Caco-2 (cell line): ENCODE results near the gene MMP3. TPM values are rescaled to one million over a fixed set of nuclear protein-coding genes. Genes with fewer than 3 reads are reported as not detected.

Experiments
- BruUV-seq: library from RNA; stranded (reverse); fragments of 400-500 nt; replicated peaks from 2 replicates; lab custom pipeline; 2021; lab: Mats Ljungman, UMichigan
- CTCF ChIA-PET: fragments of 300-600 bp; sonication (Branson Sonifier 250); formaldehyde crosslinking; loops from one replicate; lab custom pipeline; 2022; ENCODE audit warnings: antibody characterized with exemption; lab: Charles Lee
- POLR2A ChIA-PET: fragments of 300-600 bp; sonication (Branson Sonifier 250); formaldehyde crosslinking; loops from one replicate; lab custom pipeline; 2022; ENCODE audit warnings: antibody characterized with exemption; lab: Charles Lee
- DNase-seq, 2 experiments: peaks; one replicate each; pipeline versions ENCODE4 v3.0.0 to v3.0.0-alpha.2; 2020 to 2022
- H3K27me3 ChIP-seq: replicated peaks from 2 replicates; pipeline ENCODE4 v1.6.0; 2011; ENCODE audit warnings: low read length; ENCODE audit not compliant: control insufficient read depth, insufficient read depth
- H3K36me3 ChIP-seq: 2 replicates; pipeline ENCODE4 v1.5.1; 2011; ENCODE audit warnings: low read length; ENCODE audit not compliant: control insufficient read depth, insufficient read depth
- H3K4me1 ChIP-seq: fragments of 250-450 bp; sonication (Bioruptor Pico); 2 replicates; pipeline ENCODE4 v1.5.1; 2020; ENCODE audit warnings: mild to moderate bottlenecking
- H3K4me3 ChIP-seq: 2 replicates; pipeline ENCODE4 v1.5.1; 2011; ENCODE audit warnings: low read depth, mild to moderate bottlenecking, control low read depth, low read length
- H3K9me3 ChIP-seq: fragments of 250-450 bp; sonication (Bioruptor Pico); 2 replicates; pipeline ENCODE4 v1.5.1; 2020; ENCODE audit warnings: mild to moderate bottlenecking, moderate library complexity
- H3K27ac Mint-ChIP-seq: one replicate; pipeline ENCODE4 v1.8.0; 2022; ENCODE audit warnings: mixed read lengths; ENCODE audit not compliant: unreplicated experiment
- H3K27me3 Mint-ChIP-seq: one replicate; pipeline ENCODE4 v1.8.0; 2022; ENCODE audit warnings: mixed read lengths; ENCODE audit not compliant: insufficient read depth, unreplicated experiment
- H3K36me3 Mint-ChIP-seq: one replicate; pipeline ENCODE4 v1.8.0; 2022; ENCODE audit warnings: mild to moderate bottlenecking, mixed read lengths; ENCODE audit not compliant: insufficient read depth, unreplicated experiment
- H3K4me1 Mint-ChIP-seq: one replicate; pipeline ENCODE4 v1.8.0; 2022; ENCODE audit warnings: low read depth, mixed read lengths; ENCODE audit not compliant: unreplicated experiment
- H3K4me3 Mint-ChIP-seq: one replicate; pipeline ENCODE4 v1.8.0; 2022; ENCODE audit warnings: mild to moderate bottlenecking, moderate library complexity, mixed read lengths; ENCODE audit not compliant: unreplicated experiment
- H3K9me3 Mint-ChIP-seq: one replicate; pipeline ENCODE4 v1.8.0; 2022; ENCODE audit warnings: mixed read lengths; ENCODE audit not compliant: unreplicated experiment
- CTCF ChIP-seq, 2 experiments: fragments of 200-600 bp in 1 of 2; IDR thresholded peaks; 1 replicate in 1 of 2; 2 replicates in 1 of 2; pipeline versions ENCODE4 v1.5.1 to v1.8.0; 2011 to 2022; ENCODE audit warnings: antibody characterized with exemption in 1 of 2, control low read depth in 1 of 2, inconsistent platforms in 1 of 2, low read depth in 1 of 2, low read length in 1 of 2, mild to moderate bottlenecking in 1 of 2, moderate library complexity in 1 of 2; ENCODE audit not compliant: insufficient read depth in 1 of 2, severe bottlenecking in 1 of 2, unreplicated experiment in 1 of 2
- intact Hi-C: fragments of 100-400 bp; cut with micrococcal nuclease; formaldehyde crosslinking; loops from one replicate; pipeline ENCODE4 v1.10.0; 2022; ENCODE audit not compliant: unreplicated experiment
- total RNA-seq: library from RNA; stranded (reverse); gene quantifications from 2 replicates; pipeline ENCODE4 v1.2.3, GENCODE V29; 2022

Gene MMP3
- total RNA-seq, 1 experiment from 2014 or later: not detected

GRCh38 chr11:102846292-102846691 is 2.9 kb upstream of the MMP3 start:
- H3K4me3 Mint-ChIP-seq: no peak overlapping the region
- Histone ChIP-seq H3K27me3 (no peaks in the 10 kb centered on the region), H3K36me3 (no peaks in the 10 kb centered on the region), H3K9me3 (no peaks in the 10 kb centered on the region), H3K4me1 (no peaks in the 10 kb centered on the region), H3K4me3 (no peak overlapping the region)
- CTCF ChIA-PET: no interaction called here
- TF ChIP-seq CTCF (IDR thresholded peaks at IDR 0.05; ENCODE audit: insufficient read depth in 1 of 2, low read depth in 1 of 2, low read length in 1 of 2, severe bottlenecking in 1 of 2, unreplicated experiment in 1 of 2): no peak
- H3K9me3 Mint-ChIP-seq: no peaks in the 10 kb centered on the region
- no peak overlapping the region for H3K27ac Mint-ChIP-seq
- peaks cover 16% of the 10 kb centered on the region for H3K27me3 Mint-ChIP-seq
- no peaks in the 10 kb centered on the region for H3K4me1 Mint-ChIP-seq
- intact Hi-C loops: no loop called here
- no peaks in the 10 kb centered on the region for H3K36me3 Mint-ChIP-seq
- BruUV-seq: no TSS peak
- POLR2A ChIA-PET: no interaction called here
- DNase-seq: no peak

- no peaks in the 10 kb centered on the region for H3K4me1 Mint-ChIP-seq
- H3K27ac Mint-ChIP-seq: no peak overlapping the region
- intact Hi-C loops: no loop called here
- ChIA-PET POLR2A (no interaction called here), CTCF (interaction anchor here (0.7 kb wide), 1 partner anchor 33 kb away, joined by 3 read pairs; no protein-coding TSS in a partner anchor)
- Histone ChIP-seq H3K4me1 (no peaks in the 10 kb centered on the region), H3K9me3 (no peaks in the 10 kb centered on the region), H3K4me3 (no peak overlapping the region), H3K36me3 (no peaks in the 10 kb centered on the region), H3K27me3 (no peaks in the 10 kb centered on the region)
- no peak for TF ChIP-seq CTCF (IDR thresholded peaks at IDR 0.05; ENCODE audit: insufficient read depth in 1 of 2, low read depth in 1 of 2, low read length in 1 of 2, severe bottlenecking in 1 of 2, unreplicated experiment in 1 of 2)
- no peak for DNase-seq
- no peaks in the 10 kb centered on the region for H3K36me3 Mint-ChIP-seq
- no peaks in the 10 kb centered on the region for H3K9me3 Mint-ChIP-seq
- H3K4me3 Mint-ChIP-seq: no peak overlapping the region
- H3K27me3 Mint-ChIP-seq: peaks cover 19% of the 10 kb centered on the region
- no TSS peak for BruUV-seq
These were observed 479 bp downstream of the MMP3 start for GRCh38 chr11:102842930-102843329.

- no peak for TF ChIP-seq CTCF (IDR thresholded peaks at IDR 0.05; ENCODE audit: insufficient read depth in 1 of 2, low read depth in 1 of 2, low read length in 1 of 2, severe bottlenecking in 1 of 2, unreplicated experiment in 1 of 2)
- no peaks in the 10 kb centered on the region for H3K36me3 ChIP-seq
- Mint-ChIP-seq H3K36me3 (no peaks in the 10 kb centered on the region), H3K4me3 (no peak overlapping the region), H3K27ac (no peak overlapping the region), H3K9me3 (no peaks in the 10 kb centered on the region), H3K4me1 (no peaks in the 10 kb centered on the region), H3K27me3 (peaks cover 15% of the 10 kb centered on the region)
- no TSS peak for BruUV-seq
- H3K4me1 ChIP-seq: no peaks in the 10 kb centered on the region
- intact Hi-C loops: no loop called here
- H3K27me3 ChIP-seq: no peaks in the 10 kb centered on the region
- no peak for DNase-seq
- no peak overlapping the region for H3K4me3 ChIP-seq
- H3K9me3 ChIP-seq: no peaks in the 10 kb centered on the region
- ChIA-PET POLR2A (no interaction called here), CTCF (no interaction called here)
These were observed 3.4 kb downstream of the MMP3 start for GRCh38 chr11:102840018-102840417.
